Ishikawa (cell line): ENCODE data around the gene MYH10.

Experiments used
- CEBPB ChIP-seq: IDR thresholded peaks from 2 replicates; pipeline ENCODE4 v1.6.1; 2012
- CREB1 ChIP-seq: IDR thresholded peaks from 2 replicates; pipeline ENCODE4 v1.6.1; 2012; ENCODE audit warnings: low read depth
- EGR1 ChIP-seq: IDR thresholded peaks from 2 replicates; pipeline ENCODE4 v1.6.1; 2012
- EP300 ChIP-seq: IDR thresholded peaks from 2 replicates; pipeline ENCODE4 v1.6.1; 2012; ENCODE audit warnings: borderline replicate concordance
- NFIC ChIP-seq: IDR thresholded peaks from 2 replicates; pipeline ENCODE4 v1.6.1; 2012
- RAD21 ChIP-seq: IDR thresholded peaks from 2 replicates; pipeline ENCODE4 v1.6.1; 2012; ENCODE audit warnings: low read depth
- TCF12 ChIP-seq: IDR thresholded peaks from 2 replicates; pipeline ENCODE4 v1.6.1; 2012; ENCODE audit warnings: low read depth
- TEAD4 ChIP-seq: IDR thresholded peaks from 2 replicates; pipeline ENCODE4 v1.6.1; 2012
- YY1 ChIP-seq: IDR thresholded peaks from 2 replicates; pipeline ENCODE4 v1.6.1; 2012; ENCODE audit warnings: low read depth
- TF ChIP-seq, protein P1 (sequence below): IDR thresholded peaks from 2 replicates; pipeline ENCODE4 v1.6.1; 2012

DNA sequence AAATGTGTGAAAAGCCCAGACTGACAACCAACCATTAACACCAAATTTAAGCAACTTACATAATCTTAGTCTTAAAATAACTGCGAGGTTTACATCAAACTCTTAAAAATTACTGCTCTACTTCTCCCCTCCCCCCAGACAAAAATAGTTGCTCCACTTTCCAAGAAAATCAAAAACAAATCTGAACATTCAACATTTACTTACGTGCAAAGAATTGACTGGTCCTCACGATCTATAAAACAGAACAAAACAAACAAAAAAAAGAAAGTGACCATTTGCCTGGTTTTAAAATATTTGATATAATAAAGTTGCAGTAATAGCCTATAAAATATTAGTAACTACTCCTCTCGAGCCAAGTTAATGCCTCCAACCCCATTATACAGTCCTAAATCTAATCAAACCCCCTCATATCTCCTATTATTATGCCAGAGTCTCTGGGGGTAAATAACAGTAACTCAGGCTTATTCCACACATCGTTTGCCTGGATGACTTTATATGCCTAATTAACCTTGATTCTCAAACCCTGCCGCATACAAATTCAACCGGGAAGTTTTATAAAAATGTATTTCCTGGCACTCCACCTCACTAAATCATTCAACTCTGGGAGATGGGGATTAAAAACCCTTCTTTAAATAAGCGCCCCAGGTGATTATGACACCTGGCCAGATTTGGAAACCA, 41.5 kb downstream of the MYH10 start:
- TF ChIP-seq EP300: no peak
- no peak for TF ChIP-seq TEAD4
- TF ChIP-seq CREB1: no peak
- no peak for TF ChIP-seq TCF12
- TF ChIP-seq CEBPB: no peak
- no peak for TF ChIP-seq NFIC
- TF ChIP-seq, protein P1, sequence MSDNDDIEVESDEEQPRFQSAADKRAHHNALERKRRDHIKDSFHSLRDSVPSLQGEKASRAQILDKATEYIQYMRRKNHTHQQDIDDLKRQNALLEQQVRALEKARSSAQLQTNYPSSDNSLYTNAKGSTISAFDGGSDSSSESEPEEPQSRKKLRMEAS: no peak
- TF ChIP-seq EGR1: no peak
- TF ChIP-seq YY1: no peak
- TF ChIP-seq RAD21: no peak
